Upper lobe of right lung (tissue), 1 donor: ENCODE data around the gene PRKCA. TPM values are rescaled to one million over a fixed set of nuclear protein-coding genes. Genes with fewer than 3 reads are reported as not detected.

Source experiments
- ATAC-seq: fragments of 200-7000 bp; cut with Tn5 transposase; one replicate; pipeline ENCODE4 v1.9.1; 2020; ENCODE audit warnings: mild to moderate bottlenecking, moderate library complexity
- DNase-seq: peaks from one replicate; pipeline ENCODE4 v3.0.0-alpha.2; 2020
- H3K27ac ChIP-seq: fragments of 200-600 bp; one replicate; pipeline ENCODE4 v1.8.0; 2022
- H3K27me3 ChIP-seq: fragments of 200-600 bp; one replicate; pipeline ENCODE4 v1.8.0; 2022; ENCODE audit warnings: mild to moderate bottlenecking
- H3K36me3 ChIP-seq: fragments of 200-600 bp; one replicate; pipeline ENCODE4 v1.8.0; 2022
- H3K4me1 ChIP-seq: fragments of 200-600 bp; one replicate; pipeline ENCODE4 v1.8.0; 2022
- H3K4me3 ChIP-seq: fragments of 200-600 bp; one replicate; pipeline ENCODE4 v1.8.0; 2022; ENCODE audit warnings: mild to moderate bottlenecking
- H3K9me3 ChIP-seq: fragments of 200-600 bp; one replicate; pipeline ENCODE4 v1.8.0; 2022
- CTCF ChIP-seq: fragments of 200-600 bp; IDR thresholded peaks from one replicate; pipeline ENCODE4 v1.8.0; 2022; ENCODE audit warnings: antibody characterized with exemption
- intact Hi-C: fragments of 100-400 bp; cut with DNase I; formaldehyde crosslinking; loops from one replicate; pipeline ENCODE4 v1.11.0; 2022
- total RNA-seq: library from RNA; stranded (reverse); fragmentation: NEBNext Ultra II Directional; extraction: Animal tissue kit (Norgen Biotek cat#: 25700); gene quantifications from one replicate; pipeline ENCODE4 v1.2.1, GENCODE V29; 2021
- donor health status: DM: no; HTN: yes; CAD: no; lungs with severe emphysema.

The PRKCA gene
- total RNA-seq, 1 donor from 2014 or later: 43.4 TPM

- no peaks in the 10 kb centered on the region for H3K27me3 ChIP-seq
- TF ChIP-seq CTCF: no peak
- no peaks in the 10 kb centered on the region for H3K4me1 ChIP-seq
- ATAC-seq (peak; percentile 67), DNase-seq (peak; percentile 79)
- H3K27ac ChIP-seq: no peak overlapping the region
- peaks cover 18% of the 10 kb centered on the region for H3K36me3 ChIP-seq
- no peaks in the 10 kb centered on the region for H3K9me3 ChIP-seq
- intact Hi-C loops: no loop called here
- H3K4me3 ChIP-seq: no peak overlapping the region
Observed at GRCh38 chr17:66777689-66778225, 475.3 kb downstream of the PRKCA start.

GRCh38 chr17:66778531-66779236 lies 476.3 kb downstream of the PRKCA start:
- H3K36me3 ChIP-seq: peaks cover 16% of the 10 kb centered on the region
- no peaks in the 10 kb centered on the region for H3K27me3 ChIP-seq
- intact Hi-C loops: no loop called here
- ATAC-seq (no peak), DNase-seq (no peak)
- H3K4me3 ChIP-seq: no peak overlapping the region
- no peaks in the 10 kb centered on the region for H3K4me1 ChIP-seq
- no peak for TF ChIP-seq CTCF
- no peak overlapping the region for H3K27ac ChIP-seq
- no peaks in the 10 kb centered on the region for H3K9me3 ChIP-seq

DNA sequence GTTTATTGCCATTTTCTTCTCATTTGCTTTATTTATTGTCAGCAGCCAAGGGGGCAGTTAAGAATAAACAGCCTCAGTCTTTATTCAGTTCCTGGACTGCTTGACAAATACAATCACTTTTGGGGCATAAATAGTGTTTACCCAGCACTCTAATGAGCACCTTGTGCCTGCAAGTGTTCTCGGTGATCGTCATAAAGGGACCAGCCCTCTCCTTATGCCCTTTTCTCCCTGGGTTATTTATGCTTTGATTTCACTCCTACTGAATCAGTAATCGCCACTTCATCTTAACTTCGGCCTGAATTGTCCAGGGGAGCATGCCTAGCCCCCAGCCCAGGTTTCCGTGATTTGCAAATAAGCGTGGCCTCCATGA lies 476.8 kb downstream of the PRKCA start:
- H3K27me3 ChIP-seq: no peaks in the 10 kb centered on the region
- H3K36me3 ChIP-seq: peaks cover 10% of the 10 kb centered on the region
- no peaks in the 10 kb centered on the region for H3K9me3 ChIP-seq
- H3K4me3 ChIP-seq: no peak overlapping the region
- no peaks in the 10 kb centered on the region for H3K4me1 ChIP-seq
- no peak for TF ChIP-seq CTCF
- peak; percentile 26 for ATAC-seq
- intact Hi-C loops: no loop called here
- DNase-seq: no peak
- no peak overlapping the region for H3K27ac ChIP-seq

GRCh38 chr17:66781135-66781534 lies 478.7 kb downstream of the PRKCA start:
- ATAC-seq: no peak
- no peak overlapping the region for H3K27ac ChIP-seq
- no peak overlapping the region for H3K4me3 ChIP-seq
- H3K27me3 ChIP-seq: no peaks in the 10 kb centered on the region
- no peaks in the 10 kb centered on the region for H3K36me3 ChIP-seq
- TF ChIP-seq CTCF: no peak
- intact Hi-C loops: no loop called here
- H3K4me1 ChIP-seq: no peaks in the 10 kb centered on the region
- no peaks in the 10 kb centered on the region for H3K9me3 ChIP-seq
- DNase-seq: no peak

DNA sequence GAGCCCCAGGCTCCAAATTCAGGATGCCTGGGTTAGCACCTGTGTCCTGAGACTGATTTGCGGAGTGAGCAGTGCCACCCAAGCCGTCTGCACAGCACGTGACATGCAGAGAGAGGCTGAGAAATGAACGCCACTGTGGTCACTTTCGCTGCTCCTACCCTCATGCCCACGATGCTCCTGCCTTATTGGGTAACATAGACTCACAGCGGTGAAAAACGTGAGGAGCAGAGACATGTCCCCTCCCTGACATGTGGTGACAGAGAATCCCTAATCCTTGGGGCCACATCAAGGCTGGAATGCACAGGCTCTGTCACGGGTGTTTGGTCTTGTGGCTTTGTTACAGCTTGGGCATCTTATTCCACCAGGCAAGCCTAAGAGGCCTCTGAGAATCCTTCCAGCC lies 480.4 kb downstream of the PRKCA start:
- no peak for DNase-seq
- Histone ChIP-seq H3K36me3 (peaks cover 13% of the 10 kb centered on the region), H3K9me3 (no peaks in the 10 kb centered on the region), H3K4me3 (no peak overlapping the region), H3K27ac (no peak overlapping the region), H3K27me3 (no peaks in the 10 kb centered on the region), H3K4me1 (no peaks in the 10 kb centered on the region)
- no peak for TF ChIP-seq CTCF
- intact Hi-C loops: no loop called here
- no peak for ATAC-seq
